ENCODE data around the gene PLXNA2. TPM values are rescaled to one million over a fixed set of nuclear protein-coding genes. Genes with fewer than 3 reads are reported as not detected.

Gene PLXNA2
- total RNA-seq, 1 donor from 2014 or later, result 0.82 TPM

DNA sequence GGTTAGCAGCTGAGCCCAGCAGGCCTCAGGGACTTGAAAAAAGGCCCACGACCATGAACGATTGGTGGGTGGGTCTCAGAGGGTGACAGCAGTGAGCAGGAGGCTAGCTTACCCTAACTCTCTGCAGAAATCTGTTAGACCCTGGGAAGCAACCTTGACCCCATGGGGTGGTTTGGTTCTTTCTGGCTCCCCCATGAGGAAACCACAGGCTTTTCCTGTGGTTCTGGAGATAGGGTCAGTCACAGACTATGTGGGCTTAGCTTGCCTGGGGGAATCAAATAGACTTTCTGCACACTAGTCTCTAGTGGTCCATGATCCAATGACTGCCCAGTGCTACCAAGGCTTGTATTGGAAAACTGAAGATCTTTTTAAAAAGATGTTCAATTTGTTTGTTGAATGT lies 118.1 kb downstream of the PLXNA2 start:
- Mint-ChIP-seq H3K27ac (no peak overlapping the region), H3K36me3 (ENCODE audit: low read depth) (no peaks in the 10 kb centered on the region), H3K4me1 (no peaks in the 10 kb centered on the region), H3K4me3 (no peak overlapping the region), H3K9me3 (no peaks in the 10 kb centered on the region), H3K27me3 (peaks cover 20% of the 10 kb centered on the region)
- ATAC-seq (ENCODE audit: low read depth) (no peak), DNase-seq (no peak)
- ChIA-PET POLR2A (no interaction called here), CTCF (no interaction called here)
- TF ChIP-seq, protein P1, sequence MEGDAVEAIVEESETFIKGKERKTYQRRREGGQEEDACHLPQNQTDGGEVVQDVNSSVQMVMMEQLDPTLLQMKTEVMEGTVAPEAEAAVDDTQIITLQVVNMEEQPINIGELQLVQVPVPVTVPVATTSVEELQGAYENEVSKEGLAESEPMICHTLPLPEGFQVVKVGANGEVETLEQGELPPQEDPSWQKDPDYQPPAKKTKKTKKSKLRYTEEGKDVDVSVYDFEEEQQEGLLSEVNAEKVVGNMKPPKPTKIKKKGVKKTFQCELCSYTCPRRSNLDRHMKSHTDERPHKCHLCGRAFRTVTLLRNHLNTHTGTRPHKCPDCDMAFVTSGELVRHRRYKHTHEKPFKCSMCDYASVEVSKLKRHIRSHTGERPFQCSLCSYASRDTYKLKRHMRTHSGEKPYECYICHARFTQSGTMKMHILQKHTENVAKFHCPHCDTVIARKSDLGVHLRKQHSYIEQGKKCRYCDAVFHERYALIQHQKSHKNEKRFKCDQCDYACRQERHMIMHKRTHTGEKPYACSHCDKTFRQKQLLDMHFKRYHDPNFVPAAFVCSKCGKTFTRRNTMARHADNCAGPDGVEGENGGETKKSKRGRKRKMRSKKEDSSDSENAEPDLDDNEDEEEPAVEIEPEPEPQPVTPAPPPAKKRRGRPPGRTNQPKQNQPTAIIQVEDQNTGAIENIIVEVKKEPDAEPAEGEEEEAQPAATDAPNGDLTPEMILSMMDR (IDR thresholded peaks at IDR 0.05), result no peak
- intact Hi-C loops (cut with micrococcal nuclease), result no loop called here

DNA sequence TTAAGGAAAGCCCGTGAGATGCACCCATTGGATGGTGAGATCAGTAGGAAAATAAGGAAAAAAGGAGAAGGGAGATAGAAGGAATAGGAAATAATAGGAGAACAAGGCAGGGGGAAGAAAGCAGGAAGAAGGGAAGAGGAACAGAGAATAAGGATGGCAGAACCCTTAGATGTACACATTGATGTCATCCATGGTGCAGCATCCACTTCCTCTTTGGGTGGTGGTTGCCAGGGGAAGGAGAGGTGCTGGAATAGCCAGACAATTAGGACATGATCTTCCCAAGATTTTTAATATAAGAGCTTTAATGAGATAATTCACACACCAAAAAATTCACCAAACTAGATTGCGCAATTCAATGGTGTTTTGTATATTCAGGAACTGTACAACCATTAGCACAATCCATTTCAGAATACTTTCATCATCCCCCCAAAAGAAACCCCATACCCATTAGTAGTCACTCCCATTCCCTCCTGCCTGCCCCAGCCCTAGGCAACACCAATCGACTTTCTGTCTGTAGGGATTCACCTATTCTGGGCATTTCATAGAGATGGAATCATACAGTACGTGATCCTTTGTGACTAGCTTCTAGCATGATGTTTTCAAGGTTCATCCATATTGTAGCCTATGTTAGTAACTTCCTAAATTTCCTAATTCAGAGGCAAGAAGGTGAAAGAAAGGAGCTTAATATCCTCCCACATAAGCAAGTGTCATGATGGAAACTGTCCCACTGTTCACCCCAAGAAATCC lies 121.4 kb downstream of the PLXNA2 start:
- Mint-ChIP-seq H3K9me3 (no peaks in the 10 kb centered on the region), H3K4me3 (no peak overlapping the region), H3K27ac (no peak overlapping the region), H3K4me1 (no peaks in the 10 kb centered on the region), H3K36me3 (ENCODE audit: low read depth) (no peaks in the 10 kb centered on the region), H3K27me3 (peaks cover 3% of the 10 kb centered on the region)
- CTCF ChIA-PET, result interaction anchor here (2.8 kb wide), 1 partner anchor 9 kb away, joined by 6 read pairs; no protein-coding TSS in a partner anchor
- ATAC-seq (ENCODE audit: low read depth), result no peak
- DNase-seq, result no peak
- TF ChIP-seq, protein P1 (IDR thresholded peaks at IDR 0.05), result no peak
- POLR2A ChIA-PET, result no interaction called here
- intact Hi-C loops (cut with micrococcal nuclease), result no loop called here

DNA sequence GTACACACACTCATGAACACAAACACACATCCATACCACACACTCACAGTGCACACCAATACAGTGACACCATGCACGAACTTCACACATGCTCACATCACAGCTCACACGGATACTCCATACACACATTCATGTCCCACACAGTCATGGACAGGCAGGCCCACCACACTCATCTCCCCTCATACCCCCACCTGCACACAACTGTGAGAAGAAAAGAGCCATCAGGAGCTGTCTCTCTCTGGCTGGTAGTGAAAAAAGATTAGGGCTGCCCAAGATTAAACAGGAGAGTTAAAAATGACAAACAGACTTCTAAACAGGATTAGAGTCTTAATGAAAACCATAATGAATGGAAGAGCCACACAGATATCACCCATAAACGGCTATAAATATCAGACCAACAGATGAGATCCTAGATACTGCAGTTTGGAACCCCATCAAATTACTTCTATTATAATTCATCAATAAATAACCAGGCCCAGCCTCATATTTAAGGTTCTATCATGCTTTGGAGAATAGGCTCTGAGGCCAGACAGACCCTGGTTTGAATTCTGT lies 122.3 kb downstream of the PLXNA2 start:
- H3K4me1 Mint-ChIP-seq, result no peaks in the 10 kb centered on the region
- POLR2A ChIA-PET, result no interaction called here

DNA sequence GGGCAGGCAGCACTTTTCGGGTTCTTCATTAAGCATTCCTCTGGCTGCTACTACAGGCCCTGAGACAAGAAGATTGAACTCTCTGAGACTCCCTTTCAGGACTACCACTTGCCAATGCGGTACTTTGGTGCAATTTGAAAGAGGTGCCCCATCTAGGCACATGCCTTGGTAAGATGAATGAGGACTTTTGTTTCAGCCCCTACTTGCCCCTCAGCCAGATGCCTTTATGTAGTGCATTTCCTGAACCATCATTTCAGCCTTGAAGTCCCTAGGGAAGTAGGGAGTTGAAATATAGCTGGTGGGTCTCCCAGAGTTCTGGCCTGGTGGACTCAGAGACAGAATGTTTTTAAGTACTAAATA lies 123.8 kb downstream of the PLXNA2 start:
- ChIA-PET POLR2A (no interaction called here), CTCF (interaction anchor here (1.1 kb wide), 1 partner anchor 9 kb away, joined by 3 read pairs; no protein-coding TSS in a partner anchor)
- TF ChIP-seq, protein P1 (IDR thresholded peaks at IDR 0.05), result no peak
- no peak overlapping the region for H3K4me3 Mint-ChIP-seq
- intact Hi-C loops (cut with micrococcal nuclease), result no loop called here
- H3K27me3 Mint-ChIP-seq, result no peaks in the 10 kb centered on the region
- ATAC-seq (ENCODE audit: low read depth) (no peak), DNase-seq (no peak)
- no peak overlapping the region for H3K27ac Mint-ChIP-seq
- no peaks in the 10 kb centered on the region for H3K4me1 Mint-ChIP-seq
- H3K36me3 Mint-ChIP-seq (ENCODE audit: low read depth), result no peaks in the 10 kb centered on the region
- no peaks in the 10 kb centered on the region for H3K9me3 Mint-ChIP-seq

More for the DNA sequence above, 122.3 kb downstream of the PLXNA2 start:
- CTCF ChIA-PET, result interaction anchor here (2.8 kb wide), 1 partner anchor 10 kb away, joined by 6 read pairs; no protein-coding TSS in a partner anchor
- no peak overlapping the region for H3K4me3 Mint-ChIP-seq
- H3K27me3 Mint-ChIP-seq, result no peaks in the 10 kb centered on the region
- H3K36me3 Mint-ChIP-seq (ENCODE audit: low read depth), result no peaks in the 10 kb centered on the region
- ATAC-seq (ENCODE audit: low read depth), result no peak
- TF ChIP-seq, protein P1 (IDR thresholded peaks at IDR 0.05), result no peak
- intact Hi-C loops (cut with micrococcal nuclease), result no loop called here
- H3K9me3 Mint-ChIP-seq, result no peaks in the 10 kb centered on the region
- DNase-seq, result no peak
- H3K27ac Mint-ChIP-seq, result no peak overlapping the region

DNA sequence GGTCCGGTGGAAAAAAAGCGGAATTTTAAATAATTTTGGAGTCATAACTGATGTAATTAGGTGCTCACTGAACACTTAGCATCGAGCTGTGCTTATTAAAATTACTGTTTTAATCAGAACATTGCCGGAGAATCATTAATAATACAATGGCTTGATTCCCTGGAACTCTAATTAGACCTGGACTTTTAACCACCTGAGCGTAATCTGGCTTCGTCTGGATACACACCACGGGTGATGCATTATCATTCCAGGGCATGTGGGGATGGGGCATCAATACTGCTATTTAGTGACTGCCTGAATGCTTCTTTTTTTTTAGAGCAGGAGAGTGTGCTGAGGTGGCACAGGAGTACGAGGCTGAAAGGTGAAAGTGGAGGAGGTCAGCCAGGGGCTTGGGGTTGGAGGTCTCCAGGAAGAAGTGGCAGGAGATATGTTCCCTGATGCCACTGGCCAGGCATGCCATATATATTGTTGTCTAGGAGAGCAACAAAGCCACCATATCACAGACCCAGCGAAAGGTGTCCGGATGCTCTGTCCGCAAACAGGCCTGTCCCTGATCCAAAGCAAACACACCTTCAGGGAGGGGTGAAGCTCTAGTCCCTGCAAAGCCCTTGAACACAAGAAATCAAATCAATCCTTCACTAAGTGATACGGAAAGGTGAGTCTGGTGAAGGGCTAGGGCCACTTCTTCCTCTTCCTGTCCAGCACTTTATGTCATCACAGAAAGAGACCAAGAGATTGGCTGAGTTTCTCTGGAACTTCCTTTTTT lies 125.2 kb downstream of the PLXNA2 start:
- intact Hi-C loops (cut with micrococcal nuclease), result no loop called here
- H3K4me3 Mint-ChIP-seq, result no peak overlapping the region
- TF ChIP-seq, protein P1 (IDR thresholded peaks at IDR 0.05), result no peak
- H3K4me1 Mint-ChIP-seq, result no peaks in the 10 kb centered on the region
- no peaks in the 10 kb centered on the region for H3K27me3 Mint-ChIP-seq
- ATAC-seq (ENCODE audit: low read depth), result no peak
- POLR2A ChIA-PET, result no interaction called here
- no peaks in the 10 kb centered on the region for H3K9me3 Mint-ChIP-seq
- no peaks in the 10 kb centered on the region for H3K36me3 Mint-ChIP-seq (ENCODE audit: low read depth)
- no peak for DNase-seq
- CTCF ChIA-PET, result no interaction called here
- H3K27ac Mint-ChIP-seq, result no peak overlapping the region

Measured in activated B cell treated with CpG ODN at 0.5 μM for 24 hours (primary cell).